Measurements from ENCODE around the gene CCR5.
A peak's percentile ranks its signal among the peaks of the same experiment; 100 is the strongest.
"Not testable (repeated sequence)": the region's sequence is repeated elsewhere in the genome, so short reads cannot be mapped to it uniquely, and the experiment has no call there.

The CCR5 gene

DNA sequence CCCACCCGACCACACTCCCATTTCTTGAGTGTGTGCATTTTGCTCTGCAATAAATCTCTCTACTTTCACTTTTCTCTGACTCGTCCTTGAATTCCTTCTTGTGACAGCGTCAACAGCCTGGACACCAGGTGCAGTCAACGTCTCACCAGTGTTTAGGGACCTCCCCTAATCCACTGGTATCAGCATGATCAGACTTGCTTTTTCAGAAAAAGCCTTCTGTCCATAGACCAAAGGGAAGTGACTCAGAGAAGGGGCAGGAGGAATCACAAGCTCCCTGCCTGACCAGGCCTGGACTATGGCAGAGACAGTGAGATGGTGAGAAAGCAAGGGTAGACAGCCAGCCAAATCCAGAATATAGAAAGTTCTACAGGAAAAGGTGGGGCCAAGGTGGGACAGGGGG, 15.5 kb downstream of the CCR5 start:
- peak; percentile 70 for DNase-seq (ENCODE audit: low spot score)

DNA sequence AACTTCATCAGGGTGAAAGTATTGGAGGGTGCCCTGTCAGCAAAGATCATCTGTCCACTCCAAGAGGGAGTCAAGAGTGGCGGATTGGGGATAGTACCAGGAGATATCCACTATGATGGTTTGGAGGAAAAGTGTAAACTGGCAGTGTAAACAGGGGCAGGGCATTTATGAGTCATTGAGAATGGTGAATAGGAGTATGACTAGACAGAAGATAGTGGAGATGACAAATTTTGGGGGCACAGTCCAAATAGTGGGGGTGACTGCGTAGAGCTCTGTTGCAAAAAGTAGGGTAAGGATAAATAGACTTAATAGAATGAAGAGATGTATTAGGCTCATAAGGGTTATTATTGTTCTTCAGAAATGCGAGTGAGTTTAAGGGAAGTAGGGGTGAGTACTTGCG, 18.1 kb downstream of the CCR5 start:
- DNase-seq (ENCODE audit: low spot score) = not testable (repeated sequence)

DNA sequence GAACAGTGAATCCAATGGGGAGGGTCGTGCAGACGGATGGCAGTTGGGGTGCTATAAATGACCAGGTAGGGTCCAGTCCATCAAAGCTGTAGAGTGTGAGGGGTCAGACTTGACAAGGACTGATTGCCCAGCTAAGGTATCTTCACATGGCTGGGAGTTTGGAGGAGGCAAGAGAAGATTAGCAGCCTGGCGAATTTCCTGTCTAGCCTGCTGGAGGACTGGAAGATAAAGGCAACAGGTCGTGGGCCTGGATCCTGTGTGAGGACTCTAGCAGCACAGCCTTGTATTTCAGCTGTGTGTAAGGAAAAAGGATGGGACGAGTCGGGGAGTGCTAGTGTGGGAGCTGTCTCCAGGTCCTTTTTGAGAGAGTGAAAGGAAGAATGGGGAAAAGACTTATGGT, 18.6 kb downstream of the CCR5 start:
- DNase-seq (ENCODE audit: low spot score) = no peak

DNA sequence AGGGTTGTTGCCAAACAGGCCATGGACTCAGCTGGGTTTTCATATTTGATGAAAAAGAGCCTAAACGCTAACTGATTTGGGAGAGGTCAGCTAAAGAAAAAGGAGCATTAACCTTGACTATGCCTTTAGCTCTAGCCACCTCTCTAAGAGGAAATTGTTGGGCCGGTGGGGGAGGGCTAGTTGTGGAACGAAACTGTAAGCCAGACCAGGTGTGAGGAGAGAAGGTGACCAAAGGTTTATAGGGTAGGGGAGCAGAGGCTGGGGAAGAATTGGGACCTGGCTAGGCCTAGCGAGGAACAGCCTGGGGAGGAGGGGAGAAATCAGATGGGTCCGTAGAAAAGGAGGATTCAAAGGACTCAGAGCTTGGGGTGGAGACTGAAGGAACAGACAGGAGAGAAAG, 20.8 kb downstream of the CCR5 start:
- DNase-seq (ENCODE audit: low spot score) = not testable (repeated sequence)

GRCh38 chr3:46393011-46393410, 22.3 kb downstream of the CCR5 start:
- DNase-seq (ENCODE audit: low spot score) = no peak

DNA sequence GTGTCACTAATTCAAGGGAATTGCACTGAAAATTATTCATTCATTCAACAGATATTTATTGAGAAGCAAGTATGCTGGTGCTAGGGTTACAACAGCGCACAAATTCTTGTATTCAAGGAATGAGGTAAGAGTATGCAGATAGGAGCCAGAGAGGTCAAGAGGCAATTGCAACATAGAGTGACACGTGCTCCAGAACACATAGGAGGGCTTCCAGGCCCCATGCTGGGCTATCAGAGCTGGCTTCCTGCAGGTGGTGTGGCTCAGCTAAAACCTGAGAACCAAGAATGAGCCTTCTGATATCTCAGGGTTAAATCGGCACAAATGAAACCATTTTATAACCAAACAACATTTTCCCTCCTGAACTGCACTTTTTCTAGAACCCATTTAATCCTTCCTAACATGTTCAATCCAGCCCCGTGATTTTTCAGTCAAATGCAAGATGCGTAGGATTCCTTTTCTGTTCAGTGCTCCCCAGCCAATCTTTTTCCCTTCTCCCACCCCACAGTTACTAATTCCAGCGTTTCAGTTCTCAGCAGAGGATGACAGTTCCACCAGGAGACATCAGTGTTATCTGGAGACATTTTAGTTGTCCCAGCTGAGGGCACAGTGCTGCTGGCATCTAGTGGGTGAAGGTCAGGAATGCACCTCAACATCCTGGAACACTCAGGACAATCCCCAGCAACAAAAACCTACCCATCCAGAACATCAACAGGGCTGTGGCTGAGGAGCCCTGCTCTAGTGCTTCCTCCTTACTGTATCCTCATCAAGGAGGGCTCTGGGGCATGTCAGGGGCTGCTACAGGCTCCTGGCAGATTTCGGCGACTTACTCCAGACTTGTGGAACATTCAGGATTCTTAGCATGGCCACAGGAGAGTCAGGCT, 23.0 kb downstream of the CCR5 start:
- no peak for DNase-seq (ENCODE audit: low spot score)

DNA sequence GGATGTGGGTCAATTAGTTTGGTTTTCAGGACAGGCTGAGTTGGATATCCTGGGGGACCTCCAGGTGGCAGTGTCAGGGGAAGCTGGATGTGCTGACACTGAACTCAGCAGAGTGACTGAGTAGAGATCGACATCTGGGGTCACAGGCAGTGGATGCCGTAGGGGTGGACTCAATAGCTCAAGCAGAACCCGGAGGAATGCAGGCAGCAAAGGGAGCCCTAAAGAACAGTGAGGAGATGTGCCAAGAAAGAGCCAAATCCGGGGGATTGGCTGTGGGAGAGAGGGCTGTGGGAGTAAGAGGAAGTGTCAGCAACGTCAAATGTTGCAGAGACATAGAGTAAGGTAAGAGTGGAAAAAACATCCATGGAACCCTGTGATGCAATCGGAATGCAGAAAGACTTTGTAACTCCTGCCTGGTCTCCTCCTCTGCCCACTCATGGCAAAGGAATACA, 24.5 kb downstream of the CCR5 start:
- no peak for DNase-seq (ENCODE audit: low spot score)

DNA sequence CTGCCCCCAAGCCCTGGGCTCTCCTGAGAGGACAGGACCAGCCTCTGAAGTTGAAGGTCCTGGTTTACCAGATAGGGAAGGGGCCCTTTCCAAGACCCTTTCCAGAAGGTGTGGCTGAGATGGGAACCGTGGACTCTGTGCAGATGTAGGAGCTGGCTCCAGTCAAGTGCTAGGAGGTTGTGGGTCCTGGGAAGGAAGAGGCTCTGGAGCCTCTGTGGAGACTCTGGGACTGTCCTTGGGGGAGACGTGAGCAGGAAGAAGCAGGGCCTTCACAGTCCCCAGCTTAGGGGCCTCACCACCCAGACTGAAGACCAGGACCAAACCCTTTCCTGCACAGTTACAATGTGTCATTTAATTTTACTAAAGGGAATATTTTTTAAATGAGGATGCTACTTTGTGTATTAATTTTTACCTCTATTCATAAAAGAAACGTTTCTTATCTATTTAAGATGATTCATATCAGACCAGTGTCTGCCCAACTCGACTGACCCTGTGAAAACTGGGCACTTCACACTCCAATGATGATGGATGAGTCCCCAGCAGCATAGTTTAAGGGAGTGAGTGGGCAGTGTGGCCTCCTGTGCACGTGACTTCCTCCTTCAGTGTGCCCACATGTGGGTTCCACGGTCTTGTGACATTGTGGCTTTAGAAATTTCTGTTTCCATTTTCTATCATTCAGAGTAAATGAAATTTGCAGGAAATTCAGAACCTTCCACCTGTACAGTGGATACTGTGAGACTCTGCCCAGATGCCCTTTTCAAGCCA, 25.2 kb downstream of the CCR5 start:
- DNase-seq (ENCODE audit: low spot score) = no peak

- DNase-seq (ENCODE audit: low spot score) = no peak
Measured at GRCh38 chr3:46397111-46397510, 26.4 kb downstream of the CCR5 start.

DNA sequence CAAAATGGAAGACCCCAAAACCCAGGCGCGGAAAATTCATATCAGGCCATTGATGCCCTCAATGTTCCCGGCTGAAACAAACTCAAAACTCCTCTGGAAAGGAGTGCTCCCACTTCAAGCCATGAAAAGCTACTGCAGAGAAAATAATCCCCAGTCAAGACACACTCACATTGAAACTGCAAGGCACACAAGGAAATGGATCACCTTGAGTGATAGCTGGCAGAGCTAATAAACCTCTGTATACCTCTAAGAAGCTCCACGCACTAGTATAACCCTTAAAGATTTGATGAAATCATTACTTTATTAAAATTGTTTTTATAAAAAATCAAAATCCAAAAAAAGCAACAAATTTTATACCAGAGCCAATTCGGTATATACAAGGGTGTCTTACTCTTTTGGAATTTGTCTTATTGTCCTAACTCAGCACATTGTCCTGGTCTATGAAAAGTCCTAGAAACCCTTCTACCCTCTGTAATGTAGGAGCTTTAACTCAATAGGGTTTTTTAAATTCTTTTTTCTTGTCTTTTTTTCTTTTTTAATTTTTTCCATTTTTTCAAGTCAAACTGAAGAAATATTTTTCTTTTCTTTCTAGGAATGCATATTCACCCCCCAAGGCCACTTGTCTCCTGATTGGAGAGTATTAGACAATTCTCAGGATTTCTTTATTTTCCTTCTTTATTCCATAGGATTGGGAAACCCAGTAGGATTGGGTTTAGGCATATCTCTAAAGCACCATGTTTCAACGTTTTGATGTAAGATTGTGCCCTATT, 27.6 kb downstream of the CCR5 start:
- no peak for DNase-seq (ENCODE audit: low spot score)

GRCh38 chr3:46399098-46399497, 28.4 kb downstream of the CCR5 start:
- DNase-seq (ENCODE audit: low spot score) = no peak

GRCh38 chr3:46399557-46399956, 28.8 kb downstream of the CCR5 start:
- peak; percentile 16 for DNase-seq (ENCODE audit: low spot score)

DNA sequence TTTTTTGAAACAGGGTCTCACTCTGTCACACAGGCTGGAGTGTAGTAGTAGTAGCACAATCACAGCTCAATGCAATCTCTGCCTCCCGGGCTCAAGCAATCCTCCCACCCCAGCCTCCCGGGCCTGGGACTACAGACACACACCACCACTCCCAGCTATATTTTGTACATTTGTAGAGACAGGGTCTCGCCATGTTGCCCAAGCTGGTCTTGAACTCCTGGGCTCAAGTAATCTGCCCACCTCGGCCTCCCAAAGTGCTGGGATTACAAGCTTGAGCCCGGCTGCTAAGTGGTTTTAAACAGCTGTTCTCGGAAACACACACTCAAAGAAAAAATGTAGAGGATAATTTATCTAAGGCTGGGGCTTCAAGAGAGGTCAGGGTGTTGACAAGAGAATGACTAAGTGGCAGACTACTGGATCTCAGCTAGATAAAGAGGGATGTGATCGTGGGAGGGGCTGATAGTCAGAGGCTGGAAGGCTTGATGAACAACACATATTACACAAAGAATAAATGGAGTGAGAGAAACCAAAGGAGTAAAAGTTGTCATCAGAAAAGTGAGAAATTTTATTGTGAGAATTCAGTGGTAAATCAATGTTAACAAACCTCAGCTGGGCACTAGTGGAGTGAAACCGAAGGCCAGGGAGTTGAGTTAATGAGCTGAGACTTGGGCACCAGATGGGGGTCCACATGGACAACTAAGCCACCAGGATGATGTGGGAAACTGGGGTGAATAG, 29.4 kb downstream of the CCR5 start:
- no peak for DNase-seq (ENCODE audit: low spot score)

DNA sequence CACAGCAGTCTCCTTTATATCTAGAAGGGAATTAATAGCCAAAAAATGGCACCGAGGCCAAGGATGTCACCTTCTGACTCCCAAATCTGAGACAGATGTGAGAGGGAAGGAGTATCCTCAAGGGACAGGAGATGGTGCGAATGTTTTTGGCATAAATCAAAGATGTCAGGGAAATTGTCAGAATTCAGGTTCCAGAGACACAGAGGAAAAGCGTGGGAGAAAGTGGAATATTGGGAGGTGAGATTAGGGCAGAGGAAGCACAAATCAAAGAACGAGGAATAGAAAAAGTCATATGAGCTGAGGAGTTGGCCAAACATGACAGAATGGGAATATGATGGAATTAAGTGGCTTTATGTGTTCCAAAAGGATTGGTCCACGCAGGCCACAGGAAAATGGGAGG, 30.1 kb downstream of the CCR5 start:
- DNase-seq (ENCODE audit: low spot score) = no peak

DNA sequence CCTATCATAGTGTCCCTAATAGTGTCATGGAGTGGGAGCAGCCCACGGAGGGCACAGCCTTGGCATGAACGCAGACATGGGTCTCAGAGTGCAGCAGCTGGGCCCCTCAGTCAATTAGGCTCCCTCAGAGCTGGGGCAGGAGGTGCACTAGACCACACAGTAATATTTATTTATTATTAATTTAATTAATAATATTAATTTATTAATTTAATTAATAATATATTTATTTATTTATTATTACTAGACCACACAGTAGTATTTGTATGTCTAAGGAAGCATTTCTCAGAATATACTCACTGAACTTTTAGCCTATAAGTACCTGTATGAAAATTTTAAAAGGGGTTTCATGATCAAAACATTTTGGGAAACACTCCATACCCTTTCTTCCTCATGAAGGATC, 30.8 kb downstream of the CCR5 start:
- no peak for DNase-seq (ENCODE audit: low spot score)

- not testable (repeated sequence) for DNase-seq (ENCODE audit: low spot score)
Measured at GRCh38 chr3:46402902-46403301, 32.2 kb downstream of the CCR5 start.

DNA sequence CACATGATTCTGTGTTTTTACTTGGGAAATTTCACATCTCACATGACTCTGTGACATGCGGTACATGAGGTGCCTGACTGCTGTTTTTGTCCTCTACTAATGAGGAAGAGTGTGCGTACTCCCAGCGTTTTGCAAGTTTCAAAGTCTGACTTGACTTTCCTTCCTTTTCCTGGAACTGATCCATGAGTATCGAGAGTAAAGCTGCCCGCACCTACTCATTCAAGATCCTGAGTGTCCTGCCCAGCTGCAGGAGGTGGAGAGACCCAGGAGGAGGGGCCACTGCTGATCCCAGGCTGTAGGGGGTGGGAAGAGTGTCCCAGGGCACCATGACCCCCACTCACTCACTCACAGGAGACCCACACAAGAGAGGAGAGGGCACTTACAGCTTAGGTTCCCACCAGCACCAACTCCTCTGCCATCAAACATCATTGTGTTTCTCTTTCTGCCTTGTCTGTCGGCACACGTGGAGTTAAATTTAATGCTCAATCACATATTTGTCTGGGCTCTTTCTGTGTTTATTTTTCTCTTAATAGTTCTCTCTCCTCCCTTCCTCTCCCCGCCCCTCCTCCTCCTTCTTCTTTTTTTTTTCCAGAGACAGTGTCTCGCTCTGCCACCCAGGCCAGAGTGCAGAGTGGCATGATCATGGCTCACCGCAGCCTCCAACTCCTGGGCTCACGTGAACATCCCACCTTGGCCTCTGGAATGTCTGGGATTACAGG, 34.7 kb downstream of the CCR5 start:
- DNase-seq (ENCODE audit: low spot score) = no peak

GRCh38 chr3:46406443-46406787, 35.7 kb downstream of the CCR5 start:
- peak; percentile 18 for DNase-seq (ENCODE audit: low spot score)

DNA sequence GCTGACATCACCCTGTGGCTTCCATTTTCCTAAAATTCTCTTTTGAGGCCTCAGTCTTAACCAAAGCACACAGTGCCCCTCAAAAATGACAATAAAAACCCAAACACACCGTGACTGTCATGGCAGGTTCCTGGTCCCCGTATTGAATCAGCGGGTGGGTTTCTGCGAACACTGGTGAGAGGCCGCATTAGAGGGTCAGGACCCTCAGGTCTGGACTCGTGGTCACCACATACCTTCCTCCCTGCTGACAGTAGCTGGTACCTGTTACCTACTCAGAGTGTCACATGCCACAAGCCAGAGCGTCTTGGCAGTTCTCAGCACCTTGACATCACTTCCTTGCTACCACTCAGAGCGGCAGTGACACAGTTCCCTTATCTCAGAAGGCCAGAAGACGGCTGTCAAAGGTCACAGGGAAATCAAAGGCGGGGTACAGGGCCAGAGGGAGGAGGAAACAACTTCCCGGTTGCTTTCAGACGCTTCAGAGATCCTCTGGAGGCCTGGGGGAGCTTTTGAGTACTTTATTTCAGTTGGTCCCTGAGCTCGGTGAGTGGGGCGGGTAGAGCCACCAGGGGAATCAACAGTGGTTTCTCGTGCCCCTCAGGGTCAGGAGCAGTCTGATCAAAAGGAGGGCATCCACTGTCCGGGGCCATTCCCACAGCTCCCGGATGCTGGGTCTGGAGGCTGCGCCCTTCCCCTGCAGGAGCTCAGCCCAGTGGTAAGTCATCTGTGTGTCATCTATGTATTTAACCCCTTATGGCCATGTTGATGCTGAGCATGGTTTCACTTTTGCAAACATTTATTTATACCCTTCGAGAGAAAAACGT, 36.3 kb downstream of the CCR5 start, which contains the start of the genes CCR5AS and CCRL2:
TSS of gene CCR5AS (minus strand) at position 279 of the 824 bp plus-strand sequence.
TSS of gene CCRL2 (plus strand) at position 472 of the 824 bp plus-strand sequence. CDS start 821 bp downstream, outside the sequence.
- peak; percentile 94 for DNase-seq (ENCODE audit: low spot score)

DNA sequence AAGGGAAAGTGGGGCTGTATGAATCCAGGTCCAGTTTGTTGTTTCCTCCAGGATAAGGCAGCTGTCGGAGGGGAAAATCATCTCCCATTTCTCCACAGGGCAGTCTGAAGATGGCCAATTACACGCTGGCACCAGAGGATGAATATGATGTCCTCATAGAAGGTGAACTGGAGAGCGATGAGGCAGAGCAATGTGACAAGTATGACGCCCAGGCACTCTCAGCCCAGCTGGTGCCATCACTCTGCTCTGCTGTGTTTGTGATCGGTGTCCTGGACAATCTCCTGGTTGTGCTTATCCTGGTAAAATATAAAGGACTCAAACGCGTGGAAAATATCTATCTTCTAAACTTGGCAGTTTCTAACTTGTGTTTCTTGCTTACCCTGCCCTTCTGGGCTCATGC, 37.2 kb downstream of the CCR5 start:
- DNase-seq (ENCODE audit: low spot score) = peak; percentile 84

Measured in RKO (cell line).